NCI-H2227 (cell line): ENCODE results near the gene FOLR1.
"Not testable (repeated sequence)": the region's sequence is repeated elsewhere in the genome, so short reads cannot be mapped to it uniquely, and the experiment has no call there.

Experiments
- DNase-seq: peaks from one replicate; lab custom pipeline; 2025; ENCODE audit not compliant: unreplicated experiment; lab: John Stamatoyannopoulos, UW

FOLR1 gene

GRCh38 chr11:72191961-72192381 is at the start of gene FOLR1:
Gene FOLR1, plus strand, starts transcription at chr11:72192140. Its CDS starts 34 bp downstream, at chr11:72192174.
- DNase-seq = no peak

- not testable (repeated sequence) for DNase-seq
Measured at GRCh38 chr11:72142543-72142942, 49.4 kb upstream of the FOLR1 start.

GRCh38 chr11:72144807-72145565 is 47.0 kb upstream of the FOLR1 start:
- no peak for DNase-seq

- DNase-seq = no peak
Measured at GRCh38 chr11:72146625-72147024, 45.3 kb upstream of the FOLR1 start.

- DNase-seq = no peak
Measured at GRCh38 chr11:72150882-72151281, 41.1 kb upstream of the FOLR1 start.

GRCh38 chr11:72153874-72154273 is 38.1 kb upstream of the FOLR1 start:
- not testable (repeated sequence) for DNase-seq

GRCh38 chr11:72154816-72155215 is 37.1 kb upstream of the FOLR1 start:
- DNase-seq = no peak

- no peak for DNase-seq
Measured at GRCh38 chr11:72155751-72156150, 36.2 kb upstream of the FOLR1 start.

GRCh38 chr11:72157131-72157530 is 34.8 kb upstream of the FOLR1 start:
- DNase-seq = no peak

- DNase-seq = no peak
Measured at GRCh38 chr11:72160319-72160718, 31.6 kb upstream of the FOLR1 start.

GRCh38 chr11:72162891-72163492 is 28.9 kb upstream of the FOLR1 start:
- DNase-seq = no peak

GRCh38 chr11:72164187-72164586 is 27.8 kb upstream of the FOLR1 start:
- not testable (repeated sequence) for DNase-seq

GRCh38 chr11:72169046-72169555 is 22.8 kb upstream of the FOLR1 start:
- not testable (repeated sequence) for DNase-seq

GRCh38 chr11:72169754-72170153 is 22.2 kb upstream of the FOLR1 start:
- DNase-seq = not testable (repeated sequence)

GRCh38 chr11:72172043-72172442 is 19.9 kb upstream of the FOLR1 start:
- not testable (repeated sequence) for DNase-seq

GRCh38 chr11:72173291-72173690 is 18.6 kb upstream of the FOLR1 start:
- DNase-seq = no peak

GRCh38 chr11:72174302-72175070 is 17.5 kb upstream of the FOLR1 start:
- DNase-seq = no peak

GRCh38 chr11:72177656-72178055 is 14.3 kb upstream of the FOLR1 start:
- no peak for DNase-seq

- no peak for DNase-seq
Measured at GRCh38 chr11:72179049-72179803, 12.7 kb upstream of the FOLR1 start.

- DNase-seq = no peak
Measured at GRCh38 chr11:72179804-72180396, 12.0 kb upstream of the FOLR1 start.
